BLaER1 (cell line): ENCODE data around the gene AK2.
"Not testable (repeated sequence)": the region's sequence is repeated elsewhere in the genome, so short reads cannot be mapped to it uniquely, and the experiment has no call there.

ENCODE experiments used
- H3K27ac ChIP-seq: shearing (Covaris generic); formaldehyde crosslinking; 2 replicates; pipeline ENCODE4 v1.8.1; 2022
- H3K27me3 ChIP-seq: shearing (Covaris generic); formaldehyde crosslinking; 2 replicates; pipeline ENCODE4 v1.8.1; 2022
- H3K36me3 ChIP-seq: shearing (Covaris generic); formaldehyde crosslinking; 2 replicates; pipeline ENCODE4 v1.8.1; 2022
- H3K4me1 ChIP-seq: shearing (Covaris generic); formaldehyde crosslinking; 2 replicates; pipeline ENCODE4 v1.8.1; 2022
- H3K4me2 ChIP-seq: shearing (Covaris generic); formaldehyde crosslinking; 2 replicates; pipeline ENCODE4 v1.8.1; 2022
- H3K4me3 ChIP-seq: shearing (Covaris generic); formaldehyde crosslinking; 2 replicates; pipeline ENCODE4 v1.8.1; 2022
- H3K9ac ChIP-seq: shearing (Covaris generic); formaldehyde crosslinking; 2 replicates; pipeline ENCODE4 v1.8.1; 2022
- H3K9me3 ChIP-seq: shearing (Covaris generic); formaldehyde crosslinking; 2 replicates; pipeline ENCODE4 v1.8.1; 2022
- H4K20me1 ChIP-seq: shearing (Covaris generic); formaldehyde crosslinking; 2 replicates; pipeline ENCODE4 v1.8.1; 2022
- Cebpa-rat ChIP-seq: shearing (Covaris generic); IDR thresholded peaks from 2 replicates; pipeline ENCODE4 v1.8.1; 2022

Gene AK2

GRCh38 chr1:33074193-33074945 lies 37.7 kb upstream of the AK2 start:
- no peak for TF ChIP-seq Cebpa-rat
- no peak overlapping the region for H3K4me3 ChIP-seq
- H3K9ac ChIP-seq: no peak overlapping the region
- H3K36me3 ChIP-seq: no peaks in the 10 kb centered on the region
- H3K9me3 ChIP-seq: no peaks in the 10 kb centered on the region
- H4K20me1 ChIP-seq: no peaks in the 10 kb centered on the region
- H3K4me1 ChIP-seq: peaks cover 16% of the 10 kb centered on the region
- H3K4me2 ChIP-seq: no peak overlapping the region
- no peak overlapping the region for H3K27ac ChIP-seq
- no peaks in the 10 kb centered on the region for H3K27me3 ChIP-seq

DNA sequence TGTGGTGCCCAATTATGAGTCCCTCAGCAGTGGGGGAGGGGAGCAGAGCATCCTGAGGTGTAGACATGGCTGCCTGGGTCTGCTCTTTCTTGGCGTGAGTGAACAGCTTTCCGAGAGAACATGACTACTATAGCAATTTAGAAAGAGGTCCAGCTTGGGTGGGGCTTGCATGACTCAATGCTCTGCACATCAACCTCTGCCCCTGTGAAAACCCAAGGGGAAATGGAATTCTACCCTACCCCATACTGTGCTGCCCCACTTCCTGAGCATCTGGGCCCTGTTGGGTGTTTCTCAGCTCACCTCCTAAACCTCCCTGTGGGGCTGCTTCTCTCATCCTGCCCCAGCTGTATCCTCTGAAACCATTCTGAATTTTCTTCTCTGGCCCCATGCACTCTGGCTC lies 36.0 kb upstream of the AK2 start:
- Histone ChIP-seq H3K36me3 (no peaks in the 10 kb centered on the region), H3K4me2 (peak overlapping the region; percentile 57), H3K9me3 (no peaks in the 10 kb centered on the region), H3K9ac (no peak overlapping the region), H3K4me3 (no peak overlapping the region), H3K27me3 (no peaks in the 10 kb centered on the region), H3K4me1 (peaks cover 16% of the 10 kb centered on the region), H4K20me1 (no peaks in the 10 kb centered on the region), H3K27ac (no peak overlapping the region)
- TF ChIP-seq Cebpa-rat: no peak

- Histone ChIP-seq H3K27ac (no peak overlapping the region), H4K20me1 (no peaks in the 10 kb centered on the region), H3K4me3 (no peak overlapping the region), H3K4me2 (no peak overlapping the region), H3K36me3 (no peaks in the 10 kb centered on the region), H3K27me3 (no peaks in the 10 kb centered on the region), H3K4me1 (peaks cover 16% of the 10 kb centered on the region), H3K9ac (no peak overlapping the region), H3K9me3 (peaks cover 10% of the 10 kb centered on the region)
- TF ChIP-seq Cebpa-rat: no peak
Measured at GRCh38 chr1:33070628-33071027, 33.9 kb upstream of the AK2 start.

- H3K27me3 ChIP-seq, H3K4me1 ChIP-seq, H3K36me3 ChIP-seq, H3K27ac ChIP-seq, H3K9ac ChIP-seq, H3K4me3 ChIP-seq, H4K20me1 ChIP-seq, H3K4me2 ChIP-seq: not testable (repeated sequence)
- peaks cover 35% of the 10 kb centered on the region for H3K9me3 ChIP-seq
Measured at GRCh38 chr1:33068108-33068507, 31.4 kb upstream of the AK2 start.

- not testable (repeated sequence) for H3K4me3 ChIP-seq, H3K9ac ChIP-seq, H3K4me2 ChIP-seq, H3K27ac ChIP-seq, H3K27me3 ChIP-seq, H3K4me1 ChIP-seq, H4K20me1 ChIP-seq, H3K36me3 ChIP-seq
- peaks cover 50% of the 10 kb centered on the region for H3K9me3 ChIP-seq
Measured at GRCh38 chr1:33066477-33066876, 29.8 kb upstream of the AK2 start.

DNA sequence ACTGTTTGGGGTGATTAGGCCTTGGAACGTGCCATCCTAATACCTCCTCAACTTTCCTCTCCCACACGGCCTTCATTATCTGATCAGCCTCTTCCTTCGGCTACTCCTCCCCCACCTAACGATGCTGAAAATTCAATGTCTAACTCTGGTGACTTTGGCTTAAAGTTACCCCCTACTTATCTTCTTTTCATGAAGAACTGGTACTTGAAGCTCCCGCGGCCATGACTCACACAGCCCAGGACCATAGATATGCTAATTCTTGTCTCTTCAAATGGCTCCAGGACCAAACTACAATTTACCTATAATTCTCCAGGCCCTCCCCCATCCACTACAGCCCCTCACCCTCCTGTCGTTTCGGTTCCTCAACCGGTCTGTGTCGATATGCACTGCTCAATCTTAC lies 28.6 kb upstream of the AK2 start:
- no peaks in the 10 kb centered on the region for H3K36me3 ChIP-seq
- H3K4me2 ChIP-seq: no peak overlapping the region
- no peak overlapping the region for H3K9ac ChIP-seq
- H3K9me3 ChIP-seq: peaks cover 54% of the 10 kb centered on the region
- H3K4me3 ChIP-seq: no peak overlapping the region
- H3K27me3 ChIP-seq: no peaks in the 10 kb centered on the region
- no peaks in the 10 kb centered on the region for H3K4me1 ChIP-seq
- H4K20me1 ChIP-seq: no peaks in the 10 kb centered on the region
- no peak for TF ChIP-seq Cebpa-rat
- H3K27ac ChIP-seq: no peak overlapping the region

DNA sequence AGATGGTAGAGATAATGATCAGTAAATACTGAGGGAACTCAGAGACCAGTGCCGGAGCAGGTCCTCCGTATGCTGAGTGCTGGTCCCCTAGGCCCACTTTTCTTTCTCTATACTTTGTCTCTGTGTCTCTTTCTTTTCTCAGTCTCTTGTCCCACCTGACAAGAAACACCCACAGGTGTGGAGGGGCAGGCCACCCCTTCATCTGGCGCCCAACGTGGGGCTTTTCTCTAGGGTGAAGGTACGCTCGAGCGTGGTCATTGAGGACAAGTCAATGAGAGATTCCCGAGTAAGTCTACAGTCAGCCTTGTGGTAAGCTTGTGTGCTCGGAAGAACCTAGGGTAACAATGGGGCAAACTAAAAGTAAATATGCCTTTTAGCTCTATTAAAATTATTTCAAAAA lies 27.6 kb upstream of the AK2 start:
- H3K27ac ChIP-seq: not testable (repeated sequence)

DNA sequence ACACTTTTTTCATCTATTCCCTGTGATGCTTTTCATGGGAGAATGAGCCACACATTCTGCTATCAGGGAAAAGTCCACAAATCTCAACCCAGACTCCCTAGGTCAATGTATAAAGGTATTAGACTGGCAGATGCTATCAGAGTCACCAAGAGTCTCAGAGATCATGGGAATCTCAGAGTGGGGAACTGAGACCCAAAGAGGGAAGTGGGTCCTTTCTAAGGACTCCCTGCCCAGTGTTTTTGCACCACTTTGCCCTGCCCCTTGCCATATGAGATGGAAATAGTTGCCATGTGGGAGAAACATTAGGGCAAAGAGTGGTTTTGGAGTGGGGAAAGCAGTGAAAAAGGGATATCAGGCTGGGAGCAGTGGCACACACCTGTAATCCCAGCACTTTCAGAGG lies 25.2 kb upstream of the AK2 start:
- no peaks in the 10 kb centered on the region for H4K20me1 ChIP-seq
- peaks cover 54% of the 10 kb centered on the region for H3K9me3 ChIP-seq
- no peak for TF ChIP-seq Cebpa-rat

More for the DNA sequence above, 27.6 kb upstream of the AK2 start:
- H4K20me1 ChIP-seq, H3K4me1 ChIP-seq, H3K9ac ChIP-seq, H3K36me3 ChIP-seq, H3K27me3 ChIP-seq, H3K4me3 ChIP-seq, H3K4me2 ChIP-seq: not testable (repeated sequence)
- H3K9me3 ChIP-seq: peaks cover 54% of the 10 kb centered on the region

DNA sequence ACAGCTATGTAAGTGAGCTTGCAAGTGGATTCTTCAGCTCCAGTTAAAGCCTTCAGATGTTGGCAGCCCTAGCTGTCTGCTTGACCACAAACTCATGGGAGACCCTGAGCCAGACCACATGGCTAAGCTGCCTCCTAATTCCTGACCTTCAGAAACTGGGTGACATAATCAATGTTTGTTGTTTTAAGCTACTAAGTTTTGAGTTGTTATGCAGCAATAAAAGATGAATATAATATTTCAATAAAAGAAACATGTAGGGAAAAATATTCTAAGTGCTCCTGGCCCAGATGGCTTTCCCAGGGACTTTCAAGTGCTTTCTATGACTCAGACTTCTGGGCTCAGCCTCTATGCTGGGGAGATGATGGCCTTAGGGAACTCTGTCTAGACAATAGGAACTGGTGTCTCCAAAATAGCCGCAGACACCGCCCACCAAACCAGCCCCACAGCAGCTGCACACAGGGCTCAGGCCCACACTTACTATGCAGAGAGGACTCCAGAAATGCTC lies 23.9 kb upstream of the AK2 start:
- Histone ChIP-seq H3K9me3 (peaks cover 45% of the 10 kb centered on the region), H3K4me1 (peaks cover 33% of the 10 kb centered on the region), H3K27me3 (no peaks in the 10 kb centered on the region)

More for the DNA sequence above, 25.2 kb upstream of the AK2 start:
- no peak overlapping the region for H3K4me3 ChIP-seq
- no peak overlapping the region for H3K9ac ChIP-seq
- peaks cover 21% of the 10 kb centered on the region for H3K4me1 ChIP-seq
- no peak overlapping the region for H3K27ac ChIP-seq
- H3K4me2 ChIP-seq: no peak overlapping the region
- H3K27me3 ChIP-seq: no peaks in the 10 kb centered on the region
- no peaks in the 10 kb centered on the region for H3K36me3 ChIP-seq

GRCh38 chr1:33057095-33057494 lies 20.4 kb upstream of the AK2 start:
- Histone ChIP-seq H3K4me2 (peak overlapping the region; percentile 76), H3K9me3 (peaks cover 17% of the 10 kb centered on the region), H3K36me3 (no peaks in the 10 kb centered on the region), H3K27me3 (no peaks in the 10 kb centered on the region), H3K27ac (0 out of 2 replicates have a peak overlapping the region, but pooled peaks have one; percentile 28), H4K20me1 (no peaks in the 10 kb centered on the region), H3K4me3 (no peak overlapping the region), H3K4me1 (peaks cover 46% of the 10 kb centered on the region), H3K9ac (no peak overlapping the region)
- no peak for TF ChIP-seq Cebpa-rat

More for the DNA sequence above, 23.9 kb upstream of the AK2 start:
- no peak overlapping the region for H3K9ac ChIP-seq
- H3K4me2 ChIP-seq: no peak overlapping the region
- no peaks in the 10 kb centered on the region for H4K20me1 ChIP-seq
- H3K27ac ChIP-seq: no peak overlapping the region
- no peak for TF ChIP-seq Cebpa-rat
- H3K4me3 ChIP-seq: no peak overlapping the region
- no peaks in the 10 kb centered on the region for H3K36me3 ChIP-seq
